ENCODE data around the gene SLC35B4. TPM values are rescaled to one million over a fixed set of nuclear protein-coding genes. Genes with fewer than 3 reads are reported as not detected.

Gene SLC35B4
- total RNA-seq, 1 experiment from 2014 or later = 14.7 TPM

DNA sequence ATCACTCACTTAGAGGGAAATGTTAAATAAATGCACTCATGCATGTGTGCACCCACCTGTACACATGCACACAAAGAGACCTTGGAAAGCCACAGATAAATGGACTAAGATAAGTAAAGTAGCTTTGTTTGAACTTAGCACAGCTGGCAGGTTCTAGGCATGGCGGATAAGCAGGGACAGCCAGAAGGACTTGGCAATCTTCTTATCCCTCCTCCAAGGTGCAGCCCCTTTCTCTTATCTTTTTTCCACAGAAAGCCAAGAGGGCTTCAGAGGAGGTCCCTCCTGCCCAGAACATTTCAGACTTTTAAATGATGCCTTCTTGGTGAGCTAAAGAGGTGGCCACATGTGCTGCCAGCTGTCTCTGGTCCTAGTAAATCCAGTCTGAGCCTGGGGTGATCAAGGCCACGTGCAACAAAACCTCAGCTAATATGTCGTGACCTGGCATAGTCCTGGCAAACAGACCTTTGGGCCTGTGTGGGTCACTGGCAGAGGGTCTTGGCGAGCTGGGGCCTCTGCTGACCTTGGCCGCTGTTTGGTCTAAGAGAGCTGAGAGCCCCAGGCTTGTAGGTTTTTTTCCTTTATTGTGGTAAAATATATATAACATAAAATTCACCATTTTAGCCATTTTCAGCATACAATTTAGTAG, 43.2 kb upstream of the SLC35B4 start:
- Histone ChIP-seq H3K9ac (ENCODE audit: low read length) (no peak overlapping the region), H3K79me2 (ENCODE audit: insufficient read depth, low read length) (no peaks in the 10 kb centered on the region), H3K4me3 (replicated peaks in 1 of 2; ENCODE audit: low read depth in 1 of 2, low read length in 2 of 2) (no peak overlapping the region), H3K4me1 (ENCODE audit: control insufficient read depth in 1 of 2, insufficient read depth in 2 of 2, low read length in 2 of 2) (peaks cover 3 to 10% of the 10 kb centered on the region in 2 experiments; a peak in 3 of 4 replicates), H3K9me2 (ENCODE audit: insufficient read depth) (0 out of 2 replicates have a peak, but pooled peaks cover 4% of the 10 kb centered on the region), H3K9me3 (ENCODE audit: control insufficient read depth in 1 of 2, insufficient read depth in 1 of 2, low read depth in 1 of 2, low read length in 2 of 2) (no peaks in the 10 kb centered on the region), H3K27me3 (ENCODE audit: insufficient read depth, low read length) (no peaks in the 10 kb centered on the region), H3K4me2 (ENCODE audit: low read length) (no peak overlapping the region), H3K36me3 (ENCODE audit: control insufficient read depth in 1 of 2, insufficient read depth in 2 of 2, low read length in 2 of 2) (no peaks in the 10 kb centered on the region), H4K20me1 (ENCODE audit: insufficient read depth) (no peaks in the 10 kb centered on the region), H2AFZ (ENCODE audit: low read depth, low read length, poor library complexity, severe bottlenecking) (no peak overlapping the region), H3K27ac (ENCODE audit: low read depth, low read length) (no peak overlapping the region)
- DNase-seq (ENCODE audit: low read depth, low spot score) = no peak
- POLR2A ChIA-PET = no interaction called here
- intact Hi-C loops (cut with micrococcal nuclease) = no loop called here
- CTCF ChIA-PET = no interaction called here
- no TSS peak for BruUV-seq (replicated peaks)
- TF ChIP-seq SP1 (IDR thresholded peaks at IDR 0.05; ENCODE audit: low read depth) = no peak
- TF ChIP-seq RAD21 (IDR thresholded peaks at IDR 0.05; ENCODE audit: low read depth) = no peak
- TF ChIP-seq POLR2AphosphoS5 (IDR thresholded peaks at IDR 0.05; ENCODE audit: low read depth, low read length) = no peak
- TF ChIP-seq POLR2A (IDR thresholded peaks at IDR 0.05; ENCODE audit: borderline replicate concordance, extremely low read depth, insufficient read depth, insufficient read length) = no peak
- no peak for TF ChIP-seq TCF7L2 (IDR thresholded peaks at IDR 0.05; ENCODE audit: borderline replicate concordance, extremely low read depth, insufficient read depth, insufficient read length)
- TF ChIP-seq, protein P1, sequence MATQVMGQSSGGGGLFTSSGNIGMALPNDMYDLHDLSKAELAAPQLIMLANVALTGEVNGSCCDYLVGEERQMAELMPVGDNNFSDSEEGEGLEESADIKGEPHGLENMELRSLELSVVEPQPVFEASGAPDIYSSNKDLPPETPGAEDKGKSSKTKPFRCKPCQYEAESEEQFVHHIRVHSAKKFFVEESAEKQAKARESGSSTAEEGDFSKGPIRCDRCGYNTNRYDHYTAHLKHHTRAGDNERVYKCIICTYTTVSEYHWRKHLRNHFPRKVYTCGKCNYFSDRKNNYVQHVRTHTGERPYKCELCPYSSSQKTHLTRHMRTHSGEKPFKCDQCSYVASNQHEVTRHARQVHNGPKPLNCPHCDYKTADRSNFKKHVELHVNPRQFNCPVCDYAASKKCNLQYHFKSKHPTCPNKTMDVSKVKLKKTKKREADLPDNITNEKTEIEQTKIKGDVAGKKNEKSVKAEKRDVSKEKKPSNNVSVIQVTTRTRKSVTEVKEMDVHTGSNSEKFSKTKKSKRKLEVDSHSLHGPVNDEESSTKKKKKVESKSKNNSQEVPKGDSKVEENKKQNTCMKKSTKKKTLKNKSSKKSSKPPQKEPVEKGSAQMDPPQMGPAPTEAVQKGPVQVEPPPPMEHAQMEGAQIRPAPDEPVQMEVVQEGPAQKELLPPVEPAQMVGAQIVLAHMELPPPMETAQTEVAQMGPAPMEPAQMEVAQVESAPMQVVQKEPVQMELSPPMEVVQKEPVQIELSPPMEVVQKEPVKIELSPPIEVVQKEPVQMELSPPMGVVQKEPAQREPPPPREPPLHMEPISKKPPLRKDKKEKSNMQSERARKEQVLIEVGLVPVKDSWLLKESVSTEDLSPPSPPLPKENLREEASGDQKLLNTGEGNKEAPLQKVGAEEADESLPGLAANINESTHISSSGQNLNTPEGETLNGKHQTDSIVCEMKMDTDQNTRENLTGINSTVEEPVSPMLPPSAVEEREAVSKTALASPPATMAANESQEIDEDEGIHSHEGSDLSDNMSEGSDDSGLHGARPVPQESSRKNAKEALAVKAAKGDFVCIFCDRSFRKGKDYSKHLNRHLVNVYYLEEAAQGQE (IDR thresholded peaks at IDR 0.05; ENCODE audit: low read depth) = no peak
- TF ChIP-seq JUND (IDR thresholded peaks at IDR 0.05) = no peak
- no peak for TF ChIP-seq EZH2 (IDR thresholded peaks at IDR 0.05)
- TF ChIP-seq FOSL1 (IDR thresholded peaks at IDR 0.05; ENCODE audit: low read depth) = no peak
- TF ChIP-seq, protein P2, sequence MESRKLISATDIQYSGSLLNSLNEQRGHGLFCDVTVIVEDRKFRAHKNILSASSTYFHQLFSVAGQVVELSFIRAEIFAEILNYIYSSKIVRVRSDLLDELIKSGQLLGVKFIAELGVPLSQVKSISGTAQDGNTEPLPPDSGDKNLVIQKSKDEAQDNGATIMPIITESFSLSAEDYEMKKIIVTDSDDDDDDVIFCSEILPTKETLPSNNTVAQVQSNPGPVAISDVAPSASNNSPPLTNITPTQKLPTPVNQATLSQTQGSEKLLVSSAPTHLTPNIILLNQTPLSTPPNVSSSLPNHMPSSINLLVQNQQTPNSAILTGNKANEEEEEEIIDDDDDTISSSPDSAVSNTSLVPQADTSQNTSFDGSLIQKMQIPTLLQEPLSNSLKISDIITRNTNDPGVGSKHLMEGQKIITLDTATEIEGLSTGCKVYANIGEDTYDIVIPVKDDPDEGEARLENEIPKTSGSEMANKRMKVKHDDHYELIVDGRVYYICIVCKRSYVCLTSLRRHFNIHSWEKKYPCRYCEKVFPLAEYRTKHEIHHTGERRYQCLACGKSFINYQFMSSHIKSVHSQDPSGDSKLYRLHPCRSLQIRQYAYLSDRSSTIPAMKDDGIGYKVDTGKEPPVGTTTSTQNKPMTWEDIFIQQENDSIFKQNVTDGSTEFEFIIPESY (IDR thresholded peaks at IDR 0.05; ENCODE audit: extremely low read depth, insufficient replicate concordance, low read length) = no peak
- TF ChIP-seq SIN3A (IDR thresholded peaks at IDR 0.05; ENCODE audit: low read depth) = no peak
- no peak for TF ChIP-seq YY1 (IDR thresholded peaks at IDR 0.05; ENCODE audit: extremely low read depth, insufficient replicate concordance, low read depth, low read length)
- no peak for TF ChIP-seq CEBPB (IDR thresholded peaks at IDR 0.05; ENCODE audit: low read depth)
- TF ChIP-seq CBX3 (IDR thresholded peaks at IDR 0.05; ENCODE audit: low read depth) = no peak
- no peak for TF ChIP-seq EGR1 (IDR thresholded peaks at IDR 0.05; ENCODE audit: low read depth)
- no peak for TF ChIP-seq ZFX (IDR thresholded peaks at IDR 0.05)
- TF ChIP-seq, protein P3, sequence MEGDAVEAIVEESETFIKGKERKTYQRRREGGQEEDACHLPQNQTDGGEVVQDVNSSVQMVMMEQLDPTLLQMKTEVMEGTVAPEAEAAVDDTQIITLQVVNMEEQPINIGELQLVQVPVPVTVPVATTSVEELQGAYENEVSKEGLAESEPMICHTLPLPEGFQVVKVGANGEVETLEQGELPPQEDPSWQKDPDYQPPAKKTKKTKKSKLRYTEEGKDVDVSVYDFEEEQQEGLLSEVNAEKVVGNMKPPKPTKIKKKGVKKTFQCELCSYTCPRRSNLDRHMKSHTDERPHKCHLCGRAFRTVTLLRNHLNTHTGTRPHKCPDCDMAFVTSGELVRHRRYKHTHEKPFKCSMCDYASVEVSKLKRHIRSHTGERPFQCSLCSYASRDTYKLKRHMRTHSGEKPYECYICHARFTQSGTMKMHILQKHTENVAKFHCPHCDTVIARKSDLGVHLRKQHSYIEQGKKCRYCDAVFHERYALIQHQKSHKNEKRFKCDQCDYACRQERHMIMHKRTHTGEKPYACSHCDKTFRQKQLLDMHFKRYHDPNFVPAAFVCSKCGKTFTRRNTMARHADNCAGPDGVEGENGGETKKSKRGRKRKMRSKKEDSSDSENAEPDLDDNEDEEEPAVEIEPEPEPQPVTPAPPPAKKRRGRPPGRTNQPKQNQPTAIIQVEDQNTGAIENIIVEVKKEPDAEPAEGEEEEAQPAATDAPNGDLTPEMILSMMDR (IDR thresholded peaks at IDR 0.05 in 2 of 3, conservative IDR thresholded peaks at IDR 0.05 in 1 of 3; ENCODE audit: borderline replicate concordance in 1 of 3, insufficient read depth in 1 of 3, low read depth in 2 of 3, low read length in 2 of 3) = no peak
- RAD21 ChIA-PET (ENCODE audit: low non-redundant PET in 1 of 2, low total read pairs in 2 of 2, uncharacterized antibody in 2 of 2, unreplicated experiment in 2 of 2) = no interaction called here
- ATAC-seq = no peak

Measured in HCT116 (cell line).